HepG2 (cell line): ENCODE measurements around the gene KLHDC4. TPM values are rescaled to one million over a fixed set of nuclear protein-coding genes. Genes with fewer than 3 reads are reported as not detected.

ENCODE experiments used
- AFF4 ChIP-seq: sonication (generic); formaldehyde crosslinking; IDR thresholded peaks from 2 replicates; pipeline ENCODE4 v1.4.0; 2020; ENCODE audit warnings: missing genetic modification reagents
- CBX5 ChIP-seq: sonication (generic); formaldehyde crosslinking; IDR thresholded peaks from 2 replicates; pipeline ENCODE4 v1.4.0; 2020; ENCODE audit warnings: missing genetic modification reagents, borderline replicate concordance
- ETS1 ChIP-seq: sonication (generic); formaldehyde crosslinking; IDR thresholded peaks from 2 replicates; pipeline ENCODE4 v1.4.0; 2020; ENCODE audit warnings: missing genetic modification reagents
- MIER2 ChIP-seq: IDR thresholded peaks from 2 replicates; pipeline ENCODE4 v1.6.1; 2016; ENCODE audit warnings: missing biosample characterization, missing genetic modification reagents
- NR2F2 ChIP-seq: IDR thresholded peaks from 2 replicates; pipeline ENCODE4 v1.6.1; 2012; ENCODE audit warnings: low read depth, inconsistent platforms, borderline replicate concordance
- PPARG ChIP-seq: conservative IDR thresholded peaks from 2 replicates; pipeline ENCODE4 v1.6.1; 2016; ENCODE audit warnings: missing biosample characterization, missing genetic modification reagents
- SRSF1 ChIP-seq: fragments of 200-400 bp; formaldehyde crosslinking; optimal IDR thresholded peaks from 2 replicates; pipeline ENCODE3; 2017; ENCODE audit warnings: mild to moderate bottlenecking, low read depth, low read length, moderate library complexity
- XRCC5 ChIP-seq: fragments of 200-400 bp; formaldehyde crosslinking; optimal IDR thresholded peaks from 2 replicates; pipeline ENCODE3; 2017; ENCODE audit warnings: mild to moderate bottlenecking, low read length
- ZNF160 ChIP-seq: sonication (generic); formaldehyde crosslinking; IDR thresholded peaks from 2 replicates; pipeline ENCODE4 v1.8.0; 2022; ENCODE audit warnings: mild to moderate bottlenecking, inconsistent platforms, missing genetic modification reagents
- ZNF264 ChIP-seq: sonication (generic); formaldehyde crosslinking; IDR thresholded peaks from 2 replicates; pipeline ENCODE4 v1.4.0; 2020; ENCODE audit warnings: missing genetic modification reagents
- ZNF280D ChIP-seq: sonication (generic); formaldehyde crosslinking; IDR thresholded peaks from 2 replicates; pipeline ENCODE4 v1.5.1; 2020; ENCODE audit warnings: mild to moderate bottlenecking, missing genetic modification reagents
- ZNF337 ChIP-seq: sonication (generic); formaldehyde crosslinking; IDR thresholded peaks from 2 replicates; pipeline ENCODE4 v1.5.1; 2020; ENCODE audit warnings: missing genetic modification reagents, low read depth, mild to moderate bottlenecking, borderline replicate concordance
- ZNF598 ChIP-seq: sonication (generic); formaldehyde crosslinking; IDR thresholded peaks from 2 replicates; pipeline ENCODE4 v1.5.1; 2020; ENCODE audit warnings: mild to moderate bottlenecking, missing genetic modification reagents, borderline replicate concordance
- polyA plus RNA-seq, 8 experiments: library from polyadenylated mRNA; depleted of rRNA in 3 of 8; stranded (reverse) in 7 of 8; unstranded in 1 of 8; fragments of >200 nt; fragmentation: Illumina TruSeq in 4 of 8; extraction: Trizol in 4 of 8; gene quantifications; 2 replicates each; pipeline versions ENCODE4 v1.2.1 to v1.2.3, GENCODE V29; 2011 to 2016; ENCODE audit warnings: low read depth in 4 of 8, missing spikeins in 1 of 8, mixed read lengths in 1 of 8; ENCODE audit not compliant: insufficient read depth in 1 of 8
- total RNA-seq, 5 experiments: library from RNA; depleted of rRNA; stranded (reverse); fragments of >200 nt; fragmentation: Illumina TruSeq; extraction: Trizol; gene quantifications; 2 replicates each; pipeline ENCODE4 v1.2.3, GENCODE V29; 2016; ENCODE audit warnings: low read depth in 1 of 5
- TF ChIP-seq, protein P1 (sequence below): sonication (generic); formaldehyde crosslinking; IDR thresholded peaks from 2 replicates; pipeline ENCODE4 v1.8.0; 2022; ENCODE audit warnings: mild to moderate bottlenecking, missing genetic modification reagents; ENCODE audit not compliant: insufficient replicate concordance
- TF ChIP-seq, protein P2 (sequence below): IDR thresholded peaks from 2 replicates; pipeline ENCODE4 v1.6.1; 2016; ENCODE audit warnings: missing biosample characterization, missing genetic modification reagents, low read depth

KLHDC4 gene
- total and polyA plus RNA-seq, 2 of the 13 experiments (the other 11 are each of a cell fraction or from before 2014, with no cell fraction given) = 18.7 to 31.8 TPM

DNA sequence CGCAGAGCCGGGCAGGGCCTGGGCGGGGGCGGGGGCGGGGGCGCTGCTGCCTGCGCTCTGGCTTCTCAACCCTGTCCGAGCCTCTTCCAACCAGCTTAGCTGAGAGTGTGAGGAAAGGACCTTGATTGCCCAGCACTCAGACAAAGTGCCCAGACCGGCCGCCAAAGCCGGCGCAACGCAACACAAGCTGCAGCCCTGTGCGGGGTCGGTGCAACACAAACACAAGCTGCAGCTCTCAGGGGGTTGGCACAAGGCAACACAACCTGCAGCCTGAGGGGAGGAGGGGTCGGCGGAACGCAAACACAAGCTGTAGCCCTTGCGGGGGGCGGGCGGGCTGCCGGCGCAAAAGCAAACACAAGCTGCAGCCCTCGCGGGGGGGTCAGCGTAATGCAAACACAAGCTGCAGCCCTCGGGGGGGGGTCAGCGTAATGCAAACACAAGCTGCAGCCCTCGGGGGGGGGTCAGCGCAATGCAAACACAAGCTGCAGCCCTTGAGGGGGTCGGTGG is 60.0 kb downstream of the KLHDC4 start (continued):
- TF ChIP-seq ETS1 (CRISPR knock-in tag) (no peak), ZNF264 (CRISPR knock-in tag) (no peak), ZNF160 (CRISPR knock-in tag) (peak; percentile 42; the same call in 1 of the 2 replicates), MIER2 (no peak), ZNF598 (CRISPR knock-in tag) (no peak), AFF4 (CRISPR knock-in tag) (no peak), NR2F2 (peak; percentile 74; the same call in 1 of the 2 replicates), XRCC5 (peak; percentile 31), CBX5 (CRISPR knock-in tag) (no peak), PPARG (no peak), ZNF337 (CRISPR knock-in tag) (no peak), SRSF1 (peak; percentile 100), ZNF280D (CRISPR knock-in tag) (no peak)
- TF ChIP-seq, protein P1, sequence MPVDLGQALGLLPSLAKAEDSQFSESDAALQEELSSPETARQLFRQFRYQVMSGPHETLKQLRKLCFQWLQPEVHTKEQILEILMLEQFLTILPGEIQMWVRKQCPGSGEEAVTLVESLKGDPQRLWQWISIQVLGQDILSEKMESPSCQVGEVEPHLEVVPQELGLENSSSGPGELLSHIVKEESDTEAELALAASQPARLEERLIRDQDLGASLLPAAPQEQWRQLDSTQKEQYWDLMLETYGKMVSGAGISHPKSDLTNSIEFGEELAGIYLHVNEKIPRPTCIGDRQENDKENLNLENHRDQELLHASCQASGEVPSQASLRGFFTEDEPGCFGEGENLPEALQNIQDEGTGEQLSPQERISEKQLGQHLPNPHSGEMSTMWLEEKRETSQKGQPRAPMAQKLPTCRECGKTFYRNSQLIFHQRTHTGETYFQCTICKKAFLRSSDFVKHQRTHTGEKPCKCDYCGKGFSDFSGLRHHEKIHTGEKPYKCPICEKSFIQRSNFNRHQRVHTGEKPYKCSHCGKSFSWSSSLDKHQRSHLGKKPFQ (CRISPR knock-in tag) = no peak
- TF ChIP-seq, protein P2, sequence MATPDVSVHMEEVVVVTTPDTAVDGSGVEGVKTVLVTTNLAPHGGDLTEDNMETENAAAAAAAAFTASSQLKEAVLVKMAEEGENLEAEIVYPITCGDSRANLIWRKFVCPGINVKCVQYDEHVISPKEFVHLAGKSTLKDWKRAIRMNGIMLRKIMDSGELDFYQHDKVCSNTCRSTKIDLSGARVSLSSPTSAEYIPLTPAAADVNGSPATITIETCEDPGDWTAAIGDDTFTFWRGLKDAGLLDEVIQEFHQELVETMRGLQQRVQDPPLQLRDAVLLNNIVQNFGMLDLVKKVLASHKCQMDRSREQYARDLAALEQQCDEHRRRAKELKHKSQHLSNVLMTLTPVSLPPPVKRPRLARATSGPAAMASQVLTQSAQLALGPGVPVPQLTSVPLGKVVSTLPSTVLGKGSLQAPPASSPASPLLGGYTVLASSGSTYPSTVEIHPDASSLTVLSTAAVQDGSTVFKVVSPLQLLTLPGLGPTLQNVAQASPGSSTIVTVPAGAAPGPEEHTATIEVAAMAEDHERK (CRISPR knock-in tag) = no peak
